Dendritic cell treated with granulocyte-macrophage colony-stimulating factor and Interleukin-4, amounts not matched to agents 40 ng/mL and 50 ng/mL, for 4 days (primary cell): Measurements from ENCODE around the gene KCNMA1.

Experiments
- H3K27ac Mint-ChIP-seq: one replicate; pipeline ENCODE4 v1.8.0; 2022; ENCODE audit warnings: mild to moderate bottlenecking, mixed read lengths
- H3K27me3 Mint-ChIP-seq: one replicate; pipeline ENCODE4 v1.8.0; 2022; ENCODE audit warnings: mild to moderate bottlenecking, mixed read lengths
- H3K36me3 Mint-ChIP-seq: one replicate; pipeline ENCODE4 v1.8.0; 2022; ENCODE audit warnings: low read depth, mixed read lengths
- H3K4me1 Mint-ChIP-seq: one replicate; pipeline ENCODE4 v1.8.0; 2022; ENCODE audit warnings: low read depth, mixed read lengths
- H3K4me3 Mint-ChIP-seq: one replicate; pipeline ENCODE4 v1.8.0; 2022; ENCODE audit warnings: mild to moderate bottlenecking, moderate library complexity, mixed read lengths
- H3K9me3 Mint-ChIP-seq: one replicate; pipeline ENCODE4 v1.8.0; 2022; ENCODE audit warnings: mixed read lengths
- intact Hi-C: fragments of 100-400 bp; cut with micrococcal nuclease; formaldehyde crosslinking; loops from one replicate; pipeline ENCODE4 v1.15.0; 2022

Gene KCNMA1

GRCh38 chr10:77309509-77309908, 328.1 kb downstream of the KCNMA1 start:
- H3K9me3 Mint-ChIP-seq, result no peaks in the 10 kb centered on the region
- H3K4me3 Mint-ChIP-seq, result no peak overlapping the region
- H3K27me3 Mint-ChIP-seq, result peaks cover 18% of the 10 kb centered on the region
- H3K27ac Mint-ChIP-seq, result no peak overlapping the region
- no peaks in the 10 kb centered on the region for H3K4me1 Mint-ChIP-seq
- H3K36me3 Mint-ChIP-seq, result no peaks in the 10 kb centered on the region
- intact Hi-C loops, result no loop called here

- H3K9me3 Mint-ChIP-seq, result no peaks in the 10 kb centered on the region
- no peaks in the 10 kb centered on the region for H3K4me1 Mint-ChIP-seq
- H3K36me3 Mint-ChIP-seq, result no peaks in the 10 kb centered on the region
- H3K27ac Mint-ChIP-seq, result no peak overlapping the region
- H3K4me3 Mint-ChIP-seq, result no peak overlapping the region
- peaks cover 20% of the 10 kb centered on the region for H3K27me3 Mint-ChIP-seq
- intact Hi-C loops, result no loop called here
Observed at GRCh38 chr10:77309092-77309491, 328.5 kb downstream of the KCNMA1 start.

GRCh38 chr10:77308084-77308732, 329.4 kb downstream of the KCNMA1 start:
- Mint-ChIP-seq H3K36me3 (no peaks in the 10 kb centered on the region), H3K9me3 (no peaks in the 10 kb centered on the region), H3K4me3 (no peak overlapping the region), H3K27ac (no peak overlapping the region), H3K4me1 (no peaks in the 10 kb centered on the region), H3K27me3 (peaks cover 23% of the 10 kb centered on the region)
- intact Hi-C loops, result no loop called here

GRCh38 chr10:77306666-77307065, 330.9 kb downstream of the KCNMA1 start:
- no peaks in the 10 kb centered on the region for H3K4me1 Mint-ChIP-seq
- H3K36me3 Mint-ChIP-seq, result no peaks in the 10 kb centered on the region
- intact Hi-C loops, result no loop called here
- peaks cover 7% of the 10 kb centered on the region for H3K9me3 Mint-ChIP-seq
- H3K27ac Mint-ChIP-seq, result no peak overlapping the region
- H3K4me3 Mint-ChIP-seq, result no peak overlapping the region
- H3K27me3 Mint-ChIP-seq, result peaks cover 22% of the 10 kb centered on the region

GRCh38 chr10:77305650-77306632, 331.7 kb downstream of the KCNMA1 start:
- no peak overlapping the region for H3K27ac Mint-ChIP-seq
- peaks cover 7% of the 10 kb centered on the region for H3K9me3 Mint-ChIP-seq
- H3K4me3 Mint-ChIP-seq, result no peak overlapping the region
- H3K4me1 Mint-ChIP-seq, result no peaks in the 10 kb centered on the region
- peaks cover 21% of the 10 kb centered on the region for H3K27me3 Mint-ChIP-seq
- no peaks in the 10 kb centered on the region for H3K36me3 Mint-ChIP-seq
- intact Hi-C loops, result no loop called here

- Mint-ChIP-seq H3K27ac (no peak overlapping the region), H3K27me3 (peaks cover 21% of the 10 kb centered on the region), H3K36me3 (no peaks in the 10 kb centered on the region), H3K9me3 (peaks cover 7% of the 10 kb centered on the region), H3K4me1 (no peaks in the 10 kb centered on the region), H3K4me3 (no peak overlapping the region)
- intact Hi-C loops, result no loop called here
Observed at GRCh38 chr10:77304192-77304591, 333.4 kb downstream of the KCNMA1 start.

- intact Hi-C loops, result no loop called here
- H3K4me1 Mint-ChIP-seq, result no peaks in the 10 kb centered on the region
- peaks cover 25% of the 10 kb centered on the region for H3K27me3 Mint-ChIP-seq
- no peaks in the 10 kb centered on the region for H3K36me3 Mint-ChIP-seq
- H3K4me3 Mint-ChIP-seq, result no peak overlapping the region
- no peak overlapping the region for H3K27ac Mint-ChIP-seq
- peaks cover 7% of the 10 kb centered on the region for H3K9me3 Mint-ChIP-seq
Observed at GRCh38 chr10:77301305-77301730, 336.3 kb downstream of the KCNMA1 start.

GRCh38 chr10:77300682-77301302, 336.8 kb downstream of the KCNMA1 start:
- Mint-ChIP-seq H3K9me3 (peaks cover 7% of the 10 kb centered on the region), H3K27me3 (peaks cover 21% of the 10 kb centered on the region), H3K4me3 (no peak overlapping the region), H3K27ac (no peak overlapping the region), H3K4me1 (no peaks in the 10 kb centered on the region), H3K36me3 (no peaks in the 10 kb centered on the region)
- intact Hi-C loops, result no loop called here

GRCh38 chr10:77299320-77299719, 338.3 kb downstream of the KCNMA1 start:
- no peak overlapping the region for H3K27ac Mint-ChIP-seq
- intact Hi-C loops, result no loop called here
- H3K27me3 Mint-ChIP-seq, result peaks cover 16% of the 10 kb centered on the region
- H3K9me3 Mint-ChIP-seq, result peaks cover 7% of the 10 kb centered on the region
- no peak overlapping the region for H3K4me3 Mint-ChIP-seq
- H3K36me3 Mint-ChIP-seq, result no peaks in the 10 kb centered on the region
- H3K4me1 Mint-ChIP-seq, result no peaks in the 10 kb centered on the region

GRCh38 chr10:77297393-77297739, 340.2 kb downstream of the KCNMA1 start:
- no peak overlapping the region for H3K27ac Mint-ChIP-seq
- intact Hi-C loops, result no loop called here
- peaks cover 9% of the 10 kb centered on the region for H3K27me3 Mint-ChIP-seq
- H3K9me3 Mint-ChIP-seq, result peaks cover 4% of the 10 kb centered on the region
- H3K4me3 Mint-ChIP-seq, result no peak overlapping the region
- H3K36me3 Mint-ChIP-seq, result no peaks in the 10 kb centered on the region
- no peaks in the 10 kb centered on the region for H3K4me1 Mint-ChIP-seq

- Mint-ChIP-seq H3K36me3 (no peaks in the 10 kb centered on the region), H3K27ac (no peak overlapping the region), H3K9me3 (no peaks in the 10 kb centered on the region), H3K4me1 (no peaks in the 10 kb centered on the region), H3K27me3 (peaks cover 10% of the 10 kb centered on the region), H3K4me3 (no peak overlapping the region)
- intact Hi-C loops, result no loop called here
Observed at GRCh38 chr10:77296534-77297392, 340.8 kb downstream of the KCNMA1 start.

- intact Hi-C loops, result no loop called here
- no peaks in the 10 kb centered on the region for H3K4me1 Mint-ChIP-seq
- no peaks in the 10 kb centered on the region for H3K9me3 Mint-ChIP-seq
- H3K27ac Mint-ChIP-seq, result no peak overlapping the region
- no peaks in the 10 kb centered on the region for H3K36me3 Mint-ChIP-seq
- no peak overlapping the region for H3K4me3 Mint-ChIP-seq
- peaks cover 7% of the 10 kb centered on the region for H3K27me3 Mint-ChIP-seq
Observed at GRCh38 chr10:77293773-77294172, 343.8 kb downstream of the KCNMA1 start.

GRCh38 chr10:77293347-77293746, 344.3 kb downstream of the KCNMA1 start:
- no peaks in the 10 kb centered on the region for H3K36me3 Mint-ChIP-seq
- H3K27ac Mint-ChIP-seq, result no peak overlapping the region
- H3K27me3 Mint-ChIP-seq, result peaks cover 7% of the 10 kb centered on the region
- intact Hi-C loops, result no loop called here
- H3K4me1 Mint-ChIP-seq, result no peaks in the 10 kb centered on the region
- H3K4me3 Mint-ChIP-seq, result no peak overlapping the region
- H3K9me3 Mint-ChIP-seq, result no peaks in the 10 kb centered on the region
